ENCODE results near the gene MPLKIP. TPM values are rescaled to one million over a fixed set of nuclear protein-coding genes. Genes with fewer than 3 reads are reported as not detected.
"Not testable (repeated sequence)": the region's sequence is repeated elsewhere in the genome, so short reads cannot be mapped to it uniquely, and the experiment has no call there.

MPLKIP gene
- total RNA-seq, 4 donors from 2014 or later: 8.7 to 33.0 (median 20.1) TPM

- Histone ChIP-seq H3K9me3 (no peaks in the 10 kb centered on the region), H3K4me3 (peak overlapping the region; percentile 64 to 97), H3K27me3 (no peaks in the 10 kb centered on the region), H3K4me1 (no peaks in the 10 kb centered on the region), H3K36me3 (no peaks in the 10 kb centered on the region), H3K27ac (peak overlapping the region; percentile 90 to 96)
- intact Hi-C loops (cut with DNase I; ENCODE audit: low total_unique reads): no loop called here
- no peak for DNase-seq
- no peak for TF ChIP-seq POLR2A (IDR thresholded peaks at IDR 0.05)
- no peak for TF ChIP-seq CTCF (IDR thresholded peaks at IDR 0.05)
These were observed 842 bp upstream of the MPLKIP start for GRCh38 chr7:40135317-40135610.

GRCh38 chr7:40133561-40134427, 628 bp downstream of the MPLKIP start:
- no peak for DNase-seq
- Histone ChIP-seq H3K9me3 (no peaks in the 10 kb centered on the region), H3K4me1 (no peaks in the 10 kb centered on the region), H3K27me3 (no peaks in the 10 kb centered on the region), H3K27ac (peak overlapping the region; percentile 90 to 96), H3K4me3 (peak overlapping the region; percentile 64 to 97), H3K36me3 (no peaks in the 10 kb centered on the region)
- intact Hi-C loops (cut with DNase I; ENCODE audit: low total_unique reads): no loop called here
- TF ChIP-seq CTCF (IDR thresholded peaks at IDR 0.05) (no peak), POLR2A (IDR thresholded peaks at IDR 0.05) (no peak)

- H3K27ac ChIP-seq: no peak overlapping the region
- TF ChIP-seq CTCF (IDR thresholded peaks at IDR 0.05) (no peak), POLR2A (IDR thresholded peaks at IDR 0.05) (no peak)
- no peaks in the 10 kb centered on the region for H3K27me3 ChIP-seq
- H3K4me3 ChIP-seq: no peak overlapping the region
- intact Hi-C loops (cut with DNase I; ENCODE audit: low total_unique reads): no loop called here
- no peaks in the 10 kb centered on the region for H3K36me3 ChIP-seq
- no peaks in the 10 kb centered on the region for H3K9me3 ChIP-seq
- no peak for DNase-seq
- no peaks in the 10 kb centered on the region for H3K4me1 ChIP-seq
These were observed 11.5 kb downstream of the MPLKIP start for GRCh38 chr7:40122940-40123254.

- H3K4me1 ChIP-seq; H3K27ac ChIP-seq; H3K36me3 ChIP-seq; H3K4me3 ChIP-seq; intact Hi-C loops (cut with DNase I; ENCODE audit: low total_unique reads); DNase-seq; H3K9me3 ChIP-seq; H3K27me3 ChIP-seq: not testable (repeated sequence)
These were observed 12.1 kb downstream of the MPLKIP start for GRCh38 chr7:40122100-40122939.

GRCh38 chr7:40120020-40120419, 14.4 kb downstream of the MPLKIP start:
- TF ChIP-seq POLR2A (IDR thresholded peaks at IDR 0.05) (no peak), CTCF (IDR thresholded peaks at IDR 0.05) (no peak)
- no peaks in the 10 kb centered on the region for H3K9me3 ChIP-seq
- no peak for DNase-seq
- H3K27me3 ChIP-seq: no peaks in the 10 kb centered on the region
- H3K4me1 ChIP-seq: no peaks in the 10 kb centered on the region
- intact Hi-C loops (cut with DNase I; ENCODE audit: low total_unique reads): no loop called here
- no peak overlapping the region for H3K4me3 ChIP-seq
- no peak overlapping the region for H3K27ac ChIP-seq
- no peaks in the 10 kb centered on the region for H3K36me3 ChIP-seq

- not testable (repeated sequence) for H3K9me3 ChIP-seq, H3K4me1 ChIP-seq
These were observed 16.2 kb downstream of the MPLKIP start for GRCh38 chr7:40118201-40118600.

GRCh38 chr7:40117199-40117598, 17.2 kb downstream of the MPLKIP start:
- H3K4me1 ChIP-seq; DNase-seq; H3K4me3 ChIP-seq; H3K9me3 ChIP-seq; H3K36me3 ChIP-seq; H3K27me3 ChIP-seq; H3K27ac ChIP-seq; intact Hi-C loops (cut with DNase I; ENCODE audit: low total_unique reads): not testable (repeated sequence)

More at GRCh38 chr7:40118201-40118600, 16.2 kb downstream of the MPLKIP start:
- H3K4me3 ChIP-seq; intact Hi-C loops (cut with DNase I; ENCODE audit: low total_unique reads); H3K36me3 ChIP-seq; H3K27me3 ChIP-seq; H3K27ac ChIP-seq; DNase-seq: not testable (repeated sequence)
